ENCODE measurements around the gene RANBP3. TPM values are rescaled to one million over a fixed set of nuclear protein-coding genes. Genes with fewer than 3 reads are reported as not detected.
A peak's percentile ranks its signal among the peaks of the same experiment; 100 is the strongest.

Gene RANBP3
- total RNA-seq, 4 donors from 2014 or later: 57.8 to 148 (median 82.7) TPM

GRCh38 chr19:5977222-5977784 is 637 bp downstream of the RANBP3 start:
- Histone ChIP-seq H3K27ac (peak overlapping the region; percentile 83 to 95 (median 93)), H3K4me3 (replicated peaks in 1 of 3) (peak overlapping the region; percentile 73 to 99 (median 97)), H3K27me3 (no peaks in the 10 kb centered on the region), H3K9me3 (no peaks in the 10 kb centered on the region), H3K4me1 (peaks cover 29 to 44% of the 10 kb centered on the region in 2 donors), H3K36me3 (peaks cover 0 to 4% of the 10 kb centered on the region in 2 donors)
- WGBS, 2 donors: 0 to 1% methylated on average over 6 to 34 of the region's 43 CpGs
- TF ChIP-seq POLR2A (IDR thresholded peaks at IDR 0.05): no peak
- no peak for TF ChIP-seq CTCF (IDR thresholded peaks at IDR 0.05)
- intact Hi-C loops (cut with DNase I): no loop called here
- no peak for DNase-seq

- DNase-seq: no peak
- Histone ChIP-seq H3K9me3 (no peaks in the 10 kb centered on the region), H3K27ac (peak overlapping the region in 1 of 3 donors; percentile 95), H3K4me3 (replicated peaks in 1 of 3) (peak overlapping the region; percentile 73 to 99 (median 97)), H3K27me3 (no peaks in the 10 kb centered on the region), H3K36me3 (peaks cover 0 to 4% of the 10 kb centered on the region in 2 donors), H3K4me1 (peaks cover 29 to 44% of the 10 kb centered on the region in 2 donors)
- WGBS, 2 donors: 54 to 57% methylated on average over 8 of the region's 8 CpGs
- TF ChIP-seq POLR2A (IDR thresholded peaks at IDR 0.05): no peak
- TF ChIP-seq CTCF (IDR thresholded peaks at IDR 0.05): no peak
- intact Hi-C loops (cut with DNase I): no loop called here
These were observed 1.2 kb downstream of the RANBP3 start for GRCh38 chr19:5976768-5977167.

- H3K9me3 ChIP-seq: no peaks in the 10 kb centered on the region
- intact Hi-C loops (cut with DNase I): no loop called here
- H3K36me3 ChIP-seq: peaks cover 0 to 4% of the 10 kb centered on the region in 2 donors
- TF ChIP-seq POLR2A (IDR thresholded peaks at IDR 0.05): no peak
- no peak for TF ChIP-seq CTCF (IDR thresholded peaks at IDR 0.05)
- 89 to 90% methylated on average over 3 of the region's 3 CpGs for WGBS, 2 donors
- no peak overlapping the region for H3K4me3 ChIP-seq (replicated peaks in 1 of 3)
- H3K4me1 ChIP-seq: peaks cover 29 to 45% of the 10 kb centered on the region in 2 donors
- H3K27me3 ChIP-seq: no peaks in the 10 kb centered on the region
- no peak for DNase-seq
- no peak overlapping the region for H3K27ac ChIP-seq
These were observed 2.6 kb downstream of the RANBP3 start for GRCh38 chr19:5975388-5975728.

GRCh38 chr19:5974721-5975387 is 3.1 kb downstream of the RANBP3 start:
- TF ChIP-seq POLR2A (IDR thresholded peaks at IDR 0.05): no peak
- no peak for TF ChIP-seq CTCF (IDR thresholded peaks at IDR 0.05)
- no peaks in the 10 kb centered on the region for H3K27me3 ChIP-seq
- WGBS, 2 donors: 65 to 70% methylated on average over 9 to 10 of the region's 10 CpGs
- intact Hi-C loops (cut with DNase I): no loop called here
- H3K9me3 ChIP-seq: no peaks in the 10 kb centered on the region
- no peak overlapping the region for H3K27ac ChIP-seq
- H3K4me3 ChIP-seq (replicated peaks in 1 of 3): no peak overlapping the region
- peaks cover 0 to 4% of the 10 kb centered on the region in 2 donors for H3K36me3 ChIP-seq
- peaks cover 29 to 47% of the 10 kb centered on the region in 2 donors for H3K4me1 ChIP-seq
- DNase-seq: no peak

All from thyroid gland (tissue), 4 donors.